ENCODE results near the gene NAT10.
"Not testable (repeated sequence)": the region's sequence is repeated elsewhere in the genome, so short reads cannot be mapped to it uniquely, and the experiment has no call there.

Gene NAT10

GRCh38 chr11:34169686-34170085 lies 64.3 kb downstream of the NAT10 start:
- no peak for DNase-seq

- no peak for DNase-seq
These were observed 67.6 kb downstream of the NAT10 start for GRCh38 chr11:34173050-34173449.

GRCh38 chr11:34174412-34175041 lies 69.1 kb downstream of the NAT10 start:
- peak; percentile 65 for DNase-seq

- DNase-seq, result no peak
These were observed 70.0 kb downstream of the NAT10 start for GRCh38 chr11:34175284-34176019.

- no peak for DNase-seq
These were observed 71.4 kb downstream of the NAT10 start for GRCh38 chr11:34176751-34177209.

- no peak for DNase-seq
These were observed 72.9 kb downstream of the NAT10 start for GRCh38 chr11:34178209-34178821.

GRCh38 chr11:34179026-34179675 lies 73.7 kb downstream of the NAT10 start:
- DNase-seq, result no peak

GRCh38 chr11:34180040-34180813 lies 74.8 kb downstream of the NAT10 start:
- no peak for DNase-seq

GRCh38 chr11:34180814-34181165 lies 75.4 kb downstream of the NAT10 start:
- DNase-seq, result not testable (repeated sequence)

GRCh38 chr11:34181251-34181650 lies 75.8 kb downstream of the NAT10 start:
- DNase-seq, result no peak

- no peak for DNase-seq
These were observed 76.5 kb downstream of the NAT10 start for GRCh38 chr11:34181856-34182405.

GRCh38 chr11:34182425-34182824 lies 77.0 kb downstream of the NAT10 start:
- no peak for DNase-seq

GRCh38 chr11:34182921-34183685 lies 77.7 kb downstream of the NAT10 start:
- no peak for DNase-seq

GRCh38 chr11:34183848-34184391 lies 78.5 kb downstream of the NAT10 start:
- no peak for DNase-seq

- DNase-seq, result no peak
These were observed 79.1 kb downstream of the NAT10 start for GRCh38 chr11:34184505-34185015.

GRCh38 chr11:34185926-34186841 lies 80.8 kb downstream of the NAT10 start:
- no peak for DNase-seq

GRCh38 chr11:34188181-34188580 lies 82.8 kb downstream of the NAT10 start:
- DNase-seq, result no peak

- no peak for DNase-seq
These were observed 83.8 kb downstream of the NAT10 start for GRCh38 chr11:34189191-34189590.

GRCh38 chr11:34190192-34191139 lies 85.0 kb downstream of the NAT10 start:
- no peak for DNase-seq
